ENCODE data around the gene RPS10.

RPS10 gene

GRCh38 chr6:34447386-34447785, 21.5 kb upstream of the RPS10 start:
- no peak for DNase-seq
- no peak overlapping the region for H2BK120ac ChIP-seq (ENCODE audit: low read depth, low read length)
- no peak overlapping the region for H3K4me2 ChIP-seq (ENCODE audit: low read length)
- H3K56ac ChIP-seq (ENCODE audit: low read length), result no peak overlapping the region
- H2BK5ac ChIP-seq (ENCODE audit: low read length), result no peak overlapping the region
- H3K79me1 ChIP-seq (ENCODE audit: low read length), result no peaks in the 10 kb centered on the region
- no peak overlapping the region for H2BK15ac ChIP-seq (replicated peaks; ENCODE audit: low read depth)
- no CpG with 5 or more reads among the region's 7 CpGs for WGBS (ENCODE audit: extremely low coverage, insufficient coverage, low lambda C conversion rate)
- no peak overlapping the region for H3K27ac ChIP-seq (ENCODE audit: low read depth, low read length)
- no peak overlapping the region for H3K23ac ChIP-seq (ENCODE audit: low read length)
- no peaks in the 10 kb centered on the region for H3K27me3 ChIP-seq (ENCODE audit: insufficient read depth, low read length, poor library complexity)
- H3K9ac ChIP-seq (ENCODE audit: low read length), result no peak overlapping the region
- H3K4me3 ChIP-seq (ENCODE audit: low read length), result no peak overlapping the region
- no peaks in the 10 kb centered on the region for H3K79me2 ChIP-seq (ENCODE audit: control insufficient read depth, insufficient read depth, low read length)
- no peaks in the 10 kb centered on the region for H3K36me3 ChIP-seq (ENCODE audit: control insufficient read depth, insufficient read depth, low read length)
- no peak overlapping the region for H2AK5ac ChIP-seq (ENCODE audit: low read length)
- H4K8ac ChIP-seq (ENCODE audit: low read depth, low read length), result no peak overlapping the region
- H3K4ac ChIP-seq (ENCODE audit: low read depth, low read length), result no peak overlapping the region
- H3K18ac ChIP-seq (ENCODE audit: low read length), result no peak overlapping the region
- H4K5ac ChIP-seq (ENCODE audit: low read length), result no peak overlapping the region
- H3K4me1 ChIP-seq (ENCODE audit: control insufficient read depth, low read depth, low read length), result no peaks in the 10 kb centered on the region

GRCh38 chr6:34445313-34445860, 19.5 kb upstream of the RPS10 start:
- H3K79me1 ChIP-seq (ENCODE audit: low read length), result no peaks in the 10 kb centered on the region
- H3K36me3 ChIP-seq (ENCODE audit: control insufficient read depth, insufficient read depth, low read length), result no peaks in the 10 kb centered on the region
- no peaks in the 10 kb centered on the region for H3K27me3 ChIP-seq (ENCODE audit: insufficient read depth, low read length, poor library complexity)
- H3K4ac ChIP-seq (ENCODE audit: low read depth, low read length), result no peak overlapping the region
- H2BK120ac ChIP-seq (ENCODE audit: low read depth, low read length), result no peak overlapping the region
- no peaks in the 10 kb centered on the region for H3K4me1 ChIP-seq (ENCODE audit: control insufficient read depth, low read depth, low read length)
- H4K5ac ChIP-seq (ENCODE audit: low read length), result no peak overlapping the region
- H4K8ac ChIP-seq (ENCODE audit: low read depth, low read length), result no peak overlapping the region
- no peak overlapping the region for H3K9ac ChIP-seq (ENCODE audit: low read length)
- no peaks in the 10 kb centered on the region for H3K79me2 ChIP-seq (ENCODE audit: control insufficient read depth, insufficient read depth, low read length)
- no peak overlapping the region for H2AK5ac ChIP-seq (ENCODE audit: low read length)
- H3K18ac ChIP-seq (ENCODE audit: low read length), result no peak overlapping the region
- H3K27ac ChIP-seq (ENCODE audit: low read depth, low read length), result no peak overlapping the region
- no peak overlapping the region for H3K4me3 ChIP-seq (ENCODE audit: low read length)
- no CpG with 5 or more reads among the region's 4 CpGs for WGBS (ENCODE audit: extremely low coverage, insufficient coverage, low lambda C conversion rate)
- DNase-seq, result no peak
- H3K23ac ChIP-seq (ENCODE audit: low read length), result no peak overlapping the region
- H2BK5ac ChIP-seq (ENCODE audit: low read length), result no peak overlapping the region
- no peak overlapping the region for H3K56ac ChIP-seq (ENCODE audit: low read length)
- no peak overlapping the region for H3K4me2 ChIP-seq (ENCODE audit: low read length)
- no peak overlapping the region for H2BK15ac ChIP-seq (replicated peaks; ENCODE audit: low read depth)

GRCh38 chr6:34441526-34441925, 15.7 kb upstream of the RPS10 start:
- no peak overlapping the region for H4K8ac ChIP-seq (ENCODE audit: low read depth, low read length)
- H4K5ac ChIP-seq (ENCODE audit: low read length), result no peak overlapping the region
- no peak overlapping the region for H3K27ac ChIP-seq (ENCODE audit: low read depth, low read length)
- H3K23ac ChIP-seq (ENCODE audit: low read length), result no peak overlapping the region
- H3K4me2 ChIP-seq (ENCODE audit: low read length), result no peak overlapping the region
- DNase-seq, result no peak
- H3K79me2 ChIP-seq (ENCODE audit: control insufficient read depth, insufficient read depth, low read length), result no peaks in the 10 kb centered on the region
- H3K56ac ChIP-seq (ENCODE audit: low read length), result no peak overlapping the region
- H3K18ac ChIP-seq (ENCODE audit: low read length), result no peak overlapping the region
- no peak overlapping the region for H2BK120ac ChIP-seq (ENCODE audit: low read depth, low read length)
- no peak overlapping the region for H2BK15ac ChIP-seq (replicated peaks; ENCODE audit: low read depth)
- no peaks in the 10 kb centered on the region for H3K27me3 ChIP-seq (ENCODE audit: insufficient read depth, low read length, poor library complexity)
- H2AK5ac ChIP-seq (ENCODE audit: low read length), result no peak overlapping the region
- no peak overlapping the region for H3K4ac ChIP-seq (ENCODE audit: low read depth, low read length)
- H3K79me1 ChIP-seq (ENCODE audit: low read length), result no peaks in the 10 kb centered on the region
- H3K4me3 ChIP-seq (ENCODE audit: low read length), result no peak overlapping the region
- no peak overlapping the region for H3K9ac ChIP-seq (ENCODE audit: low read length)
- no peaks in the 10 kb centered on the region for H3K4me1 ChIP-seq (ENCODE audit: control insufficient read depth, low read depth, low read length)
- no peaks in the 10 kb centered on the region for H3K36me3 ChIP-seq (ENCODE audit: control insufficient read depth, insufficient read depth, low read length)
- no CpG with 5 or more reads among the region's 5 CpGs for WGBS (ENCODE audit: extremely low coverage, insufficient coverage, low lambda C conversion rate)
- H2BK5ac ChIP-seq (ENCODE audit: low read length), result no peak overlapping the region

- H4K8ac ChIP-seq (ENCODE audit: low read depth, low read length), result no peak overlapping the region
- H3K36me3 ChIP-seq (ENCODE audit: control insufficient read depth, insufficient read depth, low read length), result no peaks in the 10 kb centered on the region
- H3K4me2 ChIP-seq (ENCODE audit: low read length), result no peak overlapping the region
- H2BK5ac ChIP-seq (ENCODE audit: low read length), result no peak overlapping the region
- H3K18ac ChIP-seq (ENCODE audit: low read length), result no peak overlapping the region
- H4K5ac ChIP-seq (ENCODE audit: low read length), result no peak overlapping the region
- no peak overlapping the region for H2BK15ac ChIP-seq (replicated peaks; ENCODE audit: low read depth)
- no peaks in the 10 kb centered on the region for H3K27me3 ChIP-seq (ENCODE audit: insufficient read depth, low read length, poor library complexity)
- no peak overlapping the region for H3K4me3 ChIP-seq (ENCODE audit: low read length)
- no peak overlapping the region for H3K56ac ChIP-seq (ENCODE audit: low read length)
- no peaks in the 10 kb centered on the region for H3K79me2 ChIP-seq (ENCODE audit: control insufficient read depth, insufficient read depth, low read length)
- H3K27ac ChIP-seq (ENCODE audit: low read depth, low read length), result no peak overlapping the region
- no peak for DNase-seq
- H3K79me1 ChIP-seq (ENCODE audit: low read length), result no peaks in the 10 kb centered on the region
- no peaks in the 10 kb centered on the region for H3K4me1 ChIP-seq (ENCODE audit: control insufficient read depth, low read depth, low read length)
- no peak overlapping the region for H2AK5ac ChIP-seq (ENCODE audit: low read length)
- H2BK120ac ChIP-seq (ENCODE audit: low read depth, low read length), result no peak overlapping the region
- no peak overlapping the region for H3K23ac ChIP-seq (ENCODE audit: low read length)
- no peak overlapping the region for H3K4ac ChIP-seq (ENCODE audit: low read depth, low read length)
- no CpG with 5 or more reads among the region's 3 CpGs for WGBS (ENCODE audit: extremely low coverage, insufficient coverage, low lambda C conversion rate)
- H3K9ac ChIP-seq (ENCODE audit: low read length), result no peak overlapping the region
Observed at GRCh38 chr6:34439442-34439841, 13.6 kb upstream of the RPS10 start.

- no peaks in the 10 kb centered on the region for H3K4me1 ChIP-seq (ENCODE audit: control insufficient read depth, low read depth, low read length)
- H4K8ac ChIP-seq (ENCODE audit: low read depth, low read length), result no peak overlapping the region
- no peak overlapping the region for H2BK5ac ChIP-seq (ENCODE audit: low read length)
- H3K79me1 ChIP-seq (ENCODE audit: low read length), result no peaks in the 10 kb centered on the region
- no peak overlapping the region for H4K5ac ChIP-seq (ENCODE audit: low read length)
- H3K27ac ChIP-seq (ENCODE audit: low read depth, low read length), result no peak overlapping the region
- H3K4me2 ChIP-seq (ENCODE audit: low read length), result no peak overlapping the region
- H3K4me3 ChIP-seq (ENCODE audit: low read length), result no peak overlapping the region
- no peak overlapping the region for H2BK15ac ChIP-seq (replicated peaks; ENCODE audit: low read depth)
- no peak overlapping the region for H3K9ac ChIP-seq (ENCODE audit: low read length)
- H3K79me2 ChIP-seq (ENCODE audit: control insufficient read depth, insufficient read depth, low read length), result no peaks in the 10 kb centered on the region
- no CpG with 5 or more reads among the region's 4 CpGs for WGBS (ENCODE audit: extremely low coverage, insufficient coverage, low lambda C conversion rate)
- H2BK120ac ChIP-seq (ENCODE audit: low read depth, low read length), result no peak overlapping the region
- no peak overlapping the region for H3K4ac ChIP-seq (ENCODE audit: low read depth, low read length)
- no peak overlapping the region for H3K56ac ChIP-seq (ENCODE audit: low read length)
- no peaks in the 10 kb centered on the region for H3K36me3 ChIP-seq (ENCODE audit: control insufficient read depth, insufficient read depth, low read length)
- H3K23ac ChIP-seq (ENCODE audit: low read length), result no peak overlapping the region
- no peak overlapping the region for H3K18ac ChIP-seq (ENCODE audit: low read length)
- no peak overlapping the region for H2AK5ac ChIP-seq (ENCODE audit: low read length)
- H3K27me3 ChIP-seq (ENCODE audit: insufficient read depth, low read length, poor library complexity), result no peaks in the 10 kb centered on the region
- no peak for DNase-seq
Observed at GRCh38 chr6:34438705-34439104, 12.8 kb upstream of the RPS10 start.

- no CpG with 5 or more reads among the region's 1 CpG for WGBS (ENCODE audit: extremely low coverage, insufficient coverage, low lambda C conversion rate)
- Histone ChIP-seq H4K5ac (ENCODE audit: low read length) (no peak overlapping the region), H3K4me1 (ENCODE audit: control insufficient read depth, low read depth, low read length) (no peaks in the 10 kb centered on the region), H3K18ac (ENCODE audit: low read length) (no peak overlapping the region), H2AK5ac (ENCODE audit: low read length) (no peak overlapping the region), H3K56ac (ENCODE audit: low read length) (no peak overlapping the region), H3K27me3 (ENCODE audit: insufficient read depth, low read length, poor library complexity) (no peaks in the 10 kb centered on the region), H3K4ac (ENCODE audit: low read depth, low read length) (no peak overlapping the region), H4K8ac (ENCODE audit: low read depth, low read length) (no peak overlapping the region), H3K4me3 (ENCODE audit: low read length) (no peak overlapping the region), H3K23ac (ENCODE audit: low read length) (no peak overlapping the region), H2BK15ac (replicated peaks; ENCODE audit: low read depth) (no peak overlapping the region), H2BK5ac (ENCODE audit: low read length) (no peak overlapping the region), H2BK120ac (ENCODE audit: low read depth, low read length) (no peak overlapping the region), H3K79me1 (ENCODE audit: low read length) (no peaks in the 10 kb centered on the region), H3K79me2 (ENCODE audit: control insufficient read depth, insufficient read depth, low read length) (no peaks in the 10 kb centered on the region), H3K36me3 (ENCODE audit: control insufficient read depth, insufficient read depth, low read length) (no peaks in the 10 kb centered on the region), H3K27ac (ENCODE audit: low read depth, low read length) (no peak overlapping the region), H3K4me2 (ENCODE audit: low read length) (no peak overlapping the region), H3K9ac (ENCODE audit: low read length) (no peak overlapping the region)
- DNase-seq, result no peak
Observed at GRCh38 chr6:34437644-34437970, 11.7 kb upstream of the RPS10 start.
